HT1080 (cell line): ENCODE measurements around the gene RFTN2. TPM values are rescaled to one million over a fixed set of nuclear protein-coding genes. Genes with fewer than 3 reads are reported as not detected.
"Not testable (repeated sequence)": the region's sequence is repeated elsewhere in the genome, so short reads cannot be mapped to it uniquely, and the experiment has no call there.

ENCODE experiments used
- DNase-seq: peaks from one replicate; pipeline ENCODE4 v3.0.0-alpha.2; 2015; ENCODE audit warnings: low read depth
- total RNA-seq: library from RNA; depleted of rRNA; stranded (reverse); fragments of >200 nt; shearing (Covaris generic); gene quantifications from 2 replicates; pipeline ENCODE4 v1.2.3, GENCODE V29; 2014

The RFTN2 gene
- total RNA-seq, 1 experiment from 2014 or later = not detected

- DNase-seq = no peak
Observed at GRCh38 chr2:197675711-197676188, 363 bp upstream of the RFTN2 start.

- DNase-seq = no peak
Observed at GRCh38 chr2:197674591-197674990, 796 bp downstream of the RFTN2 start.

- no peak for DNase-seq
Observed at GRCh38 chr2:197674060-197674459, 1.3 kb downstream of the RFTN2 start.

GRCh38 chr2:197673606-197674005 lies 1.8 kb downstream of the RFTN2 start:
- DNase-seq = no peak

GRCh38 chr2:197673106-197673505 lies 2.3 kb downstream of the RFTN2 start:
- DNase-seq = no peak

- no peak for DNase-seq
Observed at GRCh38 chr2:197672371-197672893, 3.0 kb downstream of the RFTN2 start.

- DNase-seq = no peak
Observed at GRCh38 chr2:197669077-197669476, 6.3 kb downstream of the RFTN2 start.

GRCh38 chr2:197668296-197668695 lies 7.1 kb downstream of the RFTN2 start:
- no peak for DNase-seq

GRCh38 chr2:197666277-197666676 lies 9.1 kb downstream of the RFTN2 start:
- DNase-seq = no peak

GRCh38 chr2:197661626-197662025 lies 13.8 kb downstream of the RFTN2 start:
- DNase-seq = no peak

GRCh38 chr2:197657562-197657961 lies 17.8 kb downstream of the RFTN2 start:
- no peak for DNase-seq

- no peak for DNase-seq
Observed at GRCh38 chr2:197647961-197648690, 27.3 kb downstream of the RFTN2 start.

- no peak for DNase-seq
Observed at GRCh38 chr2:197641666-197642065, 33.7 kb downstream of the RFTN2 start.

- DNase-seq = not testable (repeated sequence)
Observed at GRCh38 chr2:197640571-197641122, 34.7 kb downstream of the RFTN2 start.

- DNase-seq = no peak
Observed at GRCh38 chr2:197633109-197633657, 42.2 kb downstream of the RFTN2 start.

GRCh38 chr2:197628043-197628500 lies 47.3 kb downstream of the RFTN2 start:
- peak; percentile 72 for DNase-seq

- DNase-seq = no peak
Observed at GRCh38 chr2:197626965-197627625, 48.3 kb downstream of the RFTN2 start.

- DNase-seq = no peak
Observed at GRCh38 chr2:197620133-197620532, 55.3 kb downstream of the RFTN2 start.

GRCh38 chr2:197615016-197615652 lies 60.3 kb downstream of the RFTN2 start:
- DNase-seq = no peak

GRCh38 chr2:197614532-197614931 lies 60.9 kb downstream of the RFTN2 start:
- DNase-seq = no peak

- no peak for DNase-seq
Observed at GRCh38 chr2:197613509-197613987, 61.8 kb downstream of the RFTN2 start.
